ENCODE measurements around the gene STX2.
"Not testable (repeated sequence)": the region's sequence is repeated elsewhere in the genome, so short reads cannot be mapped to it uniquely, and the experiment has no call there.

Gene STX2

GRCh38 chr12:130863298-130863697, 24.2 kb upstream of the STX2 start:
- no peak overlapping the region for H3K27ac ChIP-seq
- TF ChIP-seq CTCF (conservative IDR thresholded peaks at IDR 0.05), result no peak

GRCh38 chr12:130862771-130863170, 23.7 kb upstream of the STX2 start:
- H3K27ac ChIP-seq, result not testable (repeated sequence)

GRCh38 chr12:130862161-130862560, 23.1 kb upstream of the STX2 start:
- TF ChIP-seq CTCF (conservative IDR thresholded peaks at IDR 0.05), result no peak
- no peak overlapping the region for H3K27ac ChIP-seq

GRCh38 chr12:130860311-130860710, 21.3 kb upstream of the STX2 start:
- no peak for TF ChIP-seq CTCF (conservative IDR thresholded peaks at IDR 0.05)

GRCh38 chr12:130859161-130859560, 20.1 kb upstream of the STX2 start:
- H3K27ac ChIP-seq, result no peak overlapping the region
- TF ChIP-seq CTCF (conservative IDR thresholded peaks at IDR 0.05), result no peak

More at GRCh38 chr12:130860311-130860710, 21.3 kb upstream of the STX2 start:
- H3K27ac ChIP-seq, result no peak overlapping the region

GRCh38 chr12:130858084-130858483, 19.0 kb upstream of the STX2 start:
- H3K27ac ChIP-seq, result no peak overlapping the region
- TF ChIP-seq CTCF (conservative IDR thresholded peaks at IDR 0.05), result no peak; the same call in 1 of the 2 replicates

GRCh38 chr12:130856088-130856487, 17.0 kb upstream of the STX2 start:
- no peak for TF ChIP-seq CTCF (conservative IDR thresholded peaks at IDR 0.05)
- H3K27ac ChIP-seq, result no peak overlapping the region

- no peak overlapping the region for H3K27ac ChIP-seq
- TF ChIP-seq CTCF (conservative IDR thresholded peaks at IDR 0.05), result no peak
These were observed 11.5 kb upstream of the STX2 start for GRCh38 chr12:130850418-130851021.

Measured in VCaP (cell line).